HG03354 (cell line): ENCODE results near the gene VSTM2B.
"Not testable (repeated sequence)": the region's sequence is repeated elsewhere in the genome, so short reads cannot be mapped to it uniquely, and the experiment has no call there.

Experiments
- ATAC-seq: cut with Tn5 transposase; IDR thresholded peaks from one replicate; pipeline ENCODE4 v1.9.1; 2021; ENCODE audit warnings: mild to moderate bottlenecking; ENCODE audit not compliant: unreplicated experiment, poor library complexity, severe bottlenecking

Gene VSTM2B

GRCh38 chr19:29525901-29526729 is at the start of gene VSTM2B:
Gene VSTM2B (plus strand): TSS chr19:29525994. CDS start chr19:29526584, 590 bp downstream.
- no peak for ATAC-seq

GRCh38 chr19:29476528-29476927 is 49.3 kb upstream of the VSTM2B start:
- ATAC-seq: no peak

DNA sequence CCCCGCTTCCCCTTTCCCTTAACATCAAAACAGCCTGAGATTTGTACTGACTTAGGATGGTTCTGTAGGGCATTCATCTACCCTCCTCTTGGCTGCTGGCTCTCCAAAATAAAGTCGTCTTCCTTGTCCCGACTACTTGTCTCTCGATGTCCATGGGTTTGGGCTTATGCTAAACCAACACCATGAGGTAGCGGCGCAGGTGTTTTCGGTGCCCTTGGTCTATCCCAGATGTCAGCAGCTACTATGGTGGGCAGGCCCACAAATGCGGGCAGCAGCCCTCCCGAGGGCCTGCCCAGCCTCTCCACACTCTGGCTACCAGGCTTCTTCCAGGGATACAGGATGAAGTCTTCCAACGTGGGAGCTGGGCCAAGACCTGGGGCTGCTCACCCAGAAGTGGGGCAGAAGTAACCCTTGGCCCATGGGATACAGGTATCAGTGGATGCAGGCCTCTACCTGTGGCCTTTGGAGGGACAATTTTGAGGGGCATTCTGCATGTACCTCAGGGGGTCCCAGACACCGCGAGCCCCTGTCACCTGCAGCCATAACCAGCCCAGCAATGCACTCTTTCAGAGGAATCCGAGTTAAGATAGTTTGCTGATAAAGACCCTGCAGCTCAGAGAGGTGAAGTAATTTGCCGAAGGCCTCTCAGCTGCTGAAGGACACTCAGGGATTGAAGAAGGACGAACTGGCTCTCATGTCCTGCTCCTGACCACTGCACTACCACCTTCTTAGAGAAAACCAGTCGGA is 47.8 kb upstream of the VSTM2B start:
- ATAC-seq: no peak

DNA sequence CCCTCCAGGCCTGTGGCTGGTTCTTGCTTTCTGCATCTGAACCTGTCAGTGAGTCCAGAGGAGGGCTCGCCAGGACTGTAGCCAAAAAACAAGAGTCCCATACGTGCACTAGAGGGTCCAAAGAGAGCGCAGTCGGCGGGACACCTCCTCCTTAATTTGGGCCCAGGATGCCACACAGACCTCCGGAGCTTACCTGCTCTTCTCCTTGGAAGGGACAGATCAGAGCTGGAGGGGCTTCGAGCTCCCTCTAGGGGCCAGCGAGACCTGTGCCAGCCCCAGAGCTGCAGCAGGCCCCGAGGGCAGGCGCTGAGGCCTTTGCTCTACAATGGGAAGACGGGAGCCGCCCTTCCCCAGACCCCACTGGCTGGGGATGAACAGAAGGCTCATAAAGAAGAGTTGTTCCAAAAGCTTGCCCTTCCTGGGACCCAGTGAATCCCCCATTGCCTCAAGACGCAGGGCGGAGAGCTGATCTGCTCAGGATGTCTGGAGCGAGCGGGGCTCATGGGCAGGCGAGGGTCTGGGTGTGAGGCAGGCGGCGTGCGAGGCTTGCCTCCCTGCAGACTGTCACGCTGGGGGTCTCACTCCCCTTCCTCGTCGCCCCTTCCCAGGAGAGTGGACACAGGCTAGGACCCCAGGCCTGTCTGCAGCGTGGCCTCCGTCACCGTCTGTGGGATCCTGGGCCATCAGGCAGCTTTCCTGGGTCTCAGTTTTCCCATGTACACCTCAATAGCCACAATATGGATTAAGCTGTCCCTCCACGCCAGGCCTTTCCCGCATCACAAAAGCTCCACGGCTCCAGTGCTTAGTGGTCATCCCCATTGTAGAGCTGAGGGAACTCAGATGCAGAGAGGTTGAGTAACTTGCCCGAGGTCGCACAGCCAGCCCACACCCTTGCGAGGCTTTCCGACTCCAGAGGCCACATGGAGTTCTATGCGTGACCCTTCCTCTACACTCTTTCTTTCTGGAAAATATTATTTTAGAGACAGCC is 46.9 kb upstream of the VSTM2B start:
- no peak for ATAC-seq

- no peak for ATAC-seq
Measured at GRCh38 chr19:29479941-29480340, 45.9 kb upstream of the VSTM2B start.

GRCh38 chr19:29480507-29480906 is 45.3 kb upstream of the VSTM2B start:
- ATAC-seq: no peak

DNA sequence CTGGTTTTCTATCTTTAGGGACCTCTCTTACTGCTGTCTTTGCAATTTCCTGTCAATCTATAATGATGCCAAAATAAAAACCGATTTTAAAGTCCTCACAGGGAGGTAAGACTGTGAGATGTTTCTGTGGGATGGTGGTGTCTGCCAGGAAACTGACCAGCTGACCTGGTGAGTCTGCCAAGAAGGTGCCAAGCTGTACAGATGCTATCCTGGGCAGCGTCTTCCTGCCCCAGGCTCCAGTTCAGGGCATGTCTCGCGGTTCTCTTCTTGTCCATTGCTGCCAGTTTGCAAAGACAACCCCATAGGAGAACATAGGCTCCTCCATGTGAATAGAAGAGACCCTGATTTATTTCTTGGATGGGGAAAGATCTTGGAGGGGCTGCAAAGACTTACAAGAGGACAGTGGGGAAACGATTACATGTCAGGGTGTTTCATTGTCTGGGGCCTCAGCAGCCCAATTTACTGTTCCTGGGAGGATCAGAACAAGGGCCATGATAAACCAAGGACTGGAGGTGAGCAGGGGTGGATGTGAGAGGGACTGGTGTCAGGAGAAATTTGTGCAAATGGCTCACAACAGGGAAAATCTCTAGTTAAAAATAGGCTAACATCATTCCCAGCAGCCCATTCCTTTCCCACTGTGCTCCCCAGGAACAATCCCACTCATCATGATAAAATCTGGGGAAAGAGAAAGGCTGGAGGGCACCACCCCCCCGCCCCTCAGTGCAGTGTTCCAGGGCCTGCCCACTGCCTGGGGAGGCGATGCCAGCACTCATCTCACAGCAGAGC is 42.7 kb upstream of the VSTM2B start:
- no peak for ATAC-seq

DNA sequence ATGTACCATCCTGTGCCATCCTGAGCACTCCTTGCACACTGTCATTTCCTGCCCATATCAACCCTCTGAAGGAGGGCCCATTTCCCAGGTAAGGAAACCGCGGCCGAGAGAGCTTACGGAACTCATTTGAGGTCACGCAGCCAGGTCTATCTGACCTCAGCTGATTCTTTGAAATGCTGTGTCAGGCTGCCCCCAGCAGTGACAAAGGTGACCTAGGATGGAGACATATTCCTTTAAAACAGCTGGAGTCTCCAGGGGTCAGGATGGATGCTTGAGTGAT is 42.2 kb upstream of the VSTM2B start:
- ATAC-seq: no peak

DNA sequence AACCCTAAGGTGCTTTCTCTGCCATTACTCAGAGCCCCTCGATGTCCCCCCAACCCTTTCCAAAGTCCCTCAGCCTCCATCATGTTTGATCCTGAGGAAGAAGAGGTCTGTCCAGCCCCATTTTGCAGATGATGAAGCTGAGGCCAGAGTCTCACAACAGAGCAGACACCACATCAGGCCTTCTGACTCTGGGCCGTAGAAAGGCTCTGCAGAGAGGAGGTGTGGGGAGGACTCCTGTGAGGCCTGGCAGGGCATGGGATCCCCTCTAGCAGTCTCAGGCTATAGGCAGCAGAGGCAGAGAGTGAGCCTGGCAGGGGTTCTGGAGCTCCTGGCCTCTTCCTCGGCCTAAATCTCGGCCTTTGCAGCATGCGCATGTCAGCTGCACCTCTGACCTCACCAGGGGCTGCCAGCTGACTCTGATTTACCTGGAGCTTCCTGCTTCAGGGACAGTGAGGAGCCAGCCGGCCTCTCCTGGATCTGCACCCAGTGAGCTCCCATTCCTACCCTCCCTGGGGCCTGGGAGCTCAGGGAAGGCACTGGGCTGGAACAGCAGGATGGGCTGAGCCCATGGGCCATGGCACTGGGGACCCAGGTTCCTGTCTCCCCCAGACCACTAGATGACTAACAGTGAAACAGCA is 41.7 kb upstream of the VSTM2B start:
- no peak for ATAC-seq

- no peak for ATAC-seq
Measured at GRCh38 chr19:29484876-29485275, 40.9 kb upstream of the VSTM2B start.

- ATAC-seq: no peak
Measured at GRCh38 chr19:29485293-29485692, 40.5 kb upstream of the VSTM2B start.

- not testable (repeated sequence) for ATAC-seq
Measured at GRCh38 chr19:29486961-29487360, 38.8 kb upstream of the VSTM2B start.

DNA sequence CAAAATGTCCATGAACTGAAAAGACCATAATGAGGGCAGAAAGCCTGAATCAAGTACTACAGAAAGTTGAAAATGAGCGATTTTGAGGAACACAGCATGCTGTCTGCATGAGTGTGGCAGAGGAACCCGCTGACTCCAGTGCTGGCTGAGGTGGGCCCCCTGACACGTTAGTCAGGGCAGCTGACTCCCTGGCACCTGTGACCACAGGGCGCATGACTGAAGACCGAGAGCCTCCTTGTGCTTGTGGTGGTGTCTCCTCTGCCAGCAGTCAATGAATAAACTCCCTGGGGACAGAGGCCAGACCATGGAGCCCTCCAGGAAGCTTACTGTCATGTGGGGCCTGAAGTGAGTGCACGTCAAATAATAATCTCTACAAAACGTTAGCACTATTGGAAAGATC is 38.4 kb upstream of the VSTM2B start:
- ATAC-seq: no peak

DNA sequence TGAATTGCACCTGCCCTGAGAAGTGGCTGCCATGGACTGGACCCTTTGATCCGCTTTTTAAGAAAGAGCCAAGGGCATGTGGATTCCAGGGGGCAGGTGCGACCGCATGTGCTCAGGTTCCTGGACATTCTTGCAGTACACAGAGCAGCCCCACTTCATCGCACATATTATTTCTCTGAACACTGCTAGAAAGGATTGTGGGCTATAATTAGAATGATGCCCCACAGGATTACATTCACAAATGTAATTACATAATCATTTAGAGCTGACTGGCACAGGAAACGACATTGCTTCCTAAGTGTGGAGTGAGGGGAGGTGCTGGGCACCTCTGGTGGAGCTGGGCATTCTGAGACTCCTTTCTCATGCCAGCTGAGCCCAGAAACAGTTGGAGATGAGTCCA is 37.5 kb upstream of the VSTM2B start:
- no peak for ATAC-seq

DNA sequence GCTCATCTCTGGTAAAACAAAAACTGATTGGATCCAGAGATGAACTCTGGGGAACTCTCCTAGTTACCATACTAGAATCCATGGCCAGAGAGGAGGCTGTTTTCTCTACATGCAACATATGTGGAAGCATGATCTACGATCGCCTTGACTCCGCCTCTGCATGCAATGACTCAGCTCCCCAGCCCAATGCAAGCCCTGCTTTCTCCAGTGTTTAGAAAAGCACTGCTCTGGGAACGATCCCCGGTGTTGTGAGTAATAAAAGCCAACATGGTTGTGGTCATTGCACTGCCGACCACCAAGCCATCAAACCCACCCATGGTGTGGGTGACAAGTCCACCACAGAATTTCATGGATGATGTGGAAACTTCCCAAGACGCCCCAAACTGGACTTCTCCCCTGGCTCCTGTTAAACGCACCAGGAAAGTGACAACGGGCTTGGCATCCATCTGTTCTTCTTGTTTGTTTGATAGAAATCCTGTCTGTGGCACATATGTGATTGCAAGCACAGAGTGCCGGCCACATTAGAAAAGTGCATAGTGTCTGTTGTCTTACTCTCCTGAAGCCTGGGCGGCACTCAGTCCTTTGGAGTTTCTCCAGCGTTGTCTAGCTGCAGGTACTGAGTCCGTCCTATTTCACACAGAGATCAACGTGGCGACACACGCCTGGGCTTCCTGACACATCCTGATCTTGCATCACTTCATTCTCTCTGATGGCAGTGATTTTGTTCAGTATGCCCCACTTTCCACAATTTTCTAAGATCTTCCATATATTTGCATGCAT is 36.4 kb upstream of the VSTM2B start:
- no peak for ATAC-seq

GRCh38 chr19:29491491-29491890 is 34.3 kb upstream of the VSTM2B start:
- ATAC-seq: no peak

GRCh38 chr19:29491995-29492577 is 33.7 kb upstream of the VSTM2B start:
- no peak for ATAC-seq

DNA sequence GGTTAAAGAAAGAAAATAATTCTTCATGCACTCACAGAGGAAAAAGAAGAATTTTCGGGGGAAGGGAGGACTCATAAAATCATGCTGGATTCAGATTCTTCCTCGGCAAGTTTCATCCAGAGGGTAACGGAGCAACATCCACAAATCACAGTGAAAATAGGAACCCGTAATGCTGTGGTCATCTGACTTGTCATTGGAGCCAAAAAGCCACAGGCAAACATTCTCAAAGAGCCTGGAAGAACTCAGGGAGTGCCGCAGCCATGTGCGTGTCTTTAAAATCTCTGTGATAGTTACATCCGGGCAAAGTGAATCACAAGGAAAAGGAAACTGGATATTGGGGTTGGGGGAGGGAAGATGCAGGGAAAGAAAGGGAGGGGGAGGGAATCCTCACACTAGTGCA is 33.0 kb upstream of the VSTM2B start:
- no peak for ATAC-seq
